Measurements from ENCODE around the gene ATP2B3.
A peak's percentile ranks its signal among the peaks of the same experiment; 100 is the strongest.
"Not testable (repeated sequence)": the region's sequence is repeated elsewhere in the genome, so short reads cannot be mapped to it uniquely, and the experiment has no call there.

Gene ATP2B3

GRCh38 chrX:153598541-153599191 is 81.2 kb downstream of the ATP2B3 start, which contains the start of gene CCNQ:
Gene CCNQ, minus strand, starts transcription at chrX:153599139. Its CDS starts 66 bp downstream, at chrX:153599073.
- no peak for DNase-seq

- DNase-seq: peak; percentile 86
Observed at GRCh38 chrX:153599192-153600031, 82.0 kb downstream of the ATP2B3 start.

GRCh38 chrX:153600032-153600373 is 82.6 kb downstream of the ATP2B3 start:
- no peak for DNase-seq

- no peak for DNase-seq
Observed at GRCh38 chrX:153600921-153601320, 83.5 kb downstream of the ATP2B3 start.

- DNase-seq: no peak
Observed at GRCh38 chrX:153601511-153602110, 84.2 kb downstream of the ATP2B3 start.

GRCh38 chrX:153602601-153603000 is 85.2 kb downstream of the ATP2B3 start:
- DNase-seq: no peak

GRCh38 chrX:153603131-153603656 is 85.8 kb downstream of the ATP2B3 start:
- no peak for DNase-seq

GRCh38 chrX:153604666-153605380 is 87.4 kb downstream of the ATP2B3 start:
- not testable (repeated sequence) for DNase-seq

- DNase-seq: no peak
Observed at GRCh38 chrX:153606503-153606902, 89.1 kb downstream of the ATP2B3 start.

- DNase-seq: no peak
Observed at GRCh38 chrX:153608376-153608775, 90.9 kb downstream of the ATP2B3 start.

GRCh38 chrX:153608806-153609205 is 91.4 kb downstream of the ATP2B3 start:
- DNase-seq: no peak

GRCh38 chrX:153609917-153610835 is 92.7 kb downstream of the ATP2B3 start:
- DNase-seq: peak; percentile 39

GRCh38 chrX:153610836-153611213 is 93.4 kb downstream of the ATP2B3 start:
- DNase-seq: no peak

- DNase-seq: no peak
Observed at GRCh38 chrX:153611298-153612095, 94.1 kb downstream of the ATP2B3 start.

GRCh38 chrX:153612413-153612812 is 95.0 kb downstream of the ATP2B3 start:
- DNase-seq: no peak

GRCh38 chrX:153614818-153615217 is 97.4 kb downstream of the ATP2B3 start:
- no peak for DNase-seq

GRCh38 chrX:153620576-153620975 is 103.1 kb downstream of the ATP2B3 start:
- DNase-seq: no peak

- no peak for DNase-seq
Observed at GRCh38 chrX:153621949-153622598, 104.6 kb downstream of the ATP2B3 start.

GRCh38 chrX:153622661-153623309 is 105.3 kb downstream of the ATP2B3 start:
- no peak for DNase-seq
